Measurements from ENCODE around the gene DBH.

- no peak for TF ChIP-seq SNAI2 (CRISPR knock-in tag; IDR thresholded peaks at IDR 0.05)
- TF ChIP-seq ZC3H10 (CRISPR knock-in tag; IDR thresholded peaks at IDR 0.05), result no peak
- TF ChIP-seq ZNF8 (CRISPR knock-in tag; IDR thresholded peaks at IDR 0.05), result no peak
- TF ChIP-seq, protein P1, sequence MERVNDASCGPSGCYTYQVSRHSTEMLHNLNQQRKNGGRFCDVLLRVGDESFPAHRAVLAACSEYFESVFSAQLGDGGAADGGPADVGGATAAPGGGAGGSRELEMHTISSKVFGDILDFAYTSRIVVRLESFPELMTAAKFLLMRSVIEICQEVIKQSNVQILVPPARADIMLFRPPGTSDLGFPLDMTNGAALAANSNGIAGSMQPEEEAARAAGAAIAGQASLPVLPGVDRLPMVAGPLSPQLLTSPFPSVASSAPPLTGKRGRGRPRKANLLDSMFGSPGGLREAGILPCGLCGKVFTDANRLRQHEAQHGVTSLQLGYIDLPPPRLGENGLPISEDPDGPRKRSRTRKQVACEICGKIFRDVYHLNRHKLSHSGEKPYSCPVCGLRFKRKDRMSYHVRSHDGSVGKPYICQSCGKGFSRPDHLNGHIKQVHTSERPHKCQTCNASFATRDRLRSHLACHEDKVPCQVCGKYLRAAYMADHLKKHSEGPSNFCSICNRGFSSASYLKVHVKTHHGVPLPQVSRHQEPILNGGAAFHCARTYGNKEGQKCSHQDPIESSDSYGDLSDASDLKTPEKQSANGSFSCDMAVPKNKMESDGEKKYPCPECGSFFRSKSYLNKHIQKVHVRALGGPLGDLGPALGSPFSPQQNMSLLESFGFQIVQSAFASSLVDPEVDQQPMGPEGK (CRISPR knock-in tag; IDR thresholded peaks at IDR 0.05; ENCODE audit: borderline replicate concordance), result no peak
- no peak for TF ChIP-seq GLIS3 (CRISPR knock-in tag; IDR thresholded peaks at IDR 0.05)
- TF ChIP-seq ARNTL (CRISPR knock-in tag; IDR thresholded peaks at IDR 0.05; ENCODE audit: borderline replicate concordance, low read depth), result no peak
- TF ChIP-seq, protein P2, sequence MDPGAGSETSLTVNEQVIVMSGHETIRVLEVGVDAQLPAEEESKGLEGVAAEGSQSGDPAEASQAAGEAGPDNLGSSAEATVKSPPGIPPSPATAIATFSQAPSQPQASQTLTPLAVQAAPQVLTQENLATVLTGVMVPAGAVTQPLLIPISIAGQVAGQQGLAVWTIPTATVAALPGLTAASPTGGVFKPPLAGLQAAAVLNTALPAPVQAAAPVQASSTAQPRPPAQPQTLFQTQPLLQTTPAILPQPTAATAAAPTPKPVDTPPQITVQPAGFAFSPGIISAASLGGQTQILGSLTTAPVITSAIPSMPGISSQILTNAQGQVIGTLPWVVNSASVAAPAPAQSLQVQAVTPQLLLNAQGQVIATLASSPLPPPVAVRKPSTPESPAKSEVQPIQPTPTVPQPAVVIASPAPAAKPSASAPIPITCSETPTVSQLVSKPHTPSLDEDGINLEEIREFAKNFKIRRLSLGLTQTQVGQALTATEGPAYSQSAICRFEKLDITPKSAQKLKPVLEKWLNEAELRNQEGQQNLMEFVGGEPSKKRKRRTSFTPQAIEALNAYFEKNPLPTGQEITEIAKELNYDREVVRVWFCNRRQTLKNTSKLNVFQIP (CRISPR knock-in tag; IDR thresholded peaks at IDR 0.05; ENCODE audit: borderline replicate concordance, low read depth), result no peak
- no peak for TF ChIP-seq RARB (CRISPR knock-in tag; IDR thresholded peaks at IDR 0.05)
- no peak for TF ChIP-seq ZNF70 (CRISPR knock-in tag; IDR thresholded peaks at IDR 0.05)
- no peak for TF ChIP-seq BACH2 (CRISPR knock-in tag; IDR thresholded peaks at IDR 0.05; ENCODE audit: borderline replicate concordance)
Measured at GRCh38 chr9:133605856-133606707, 30.1 kb upstream of the DBH start.

Measured in SK-N-SH treated with all-trans-retinoic acid at 6 μM for 48 hours (cell line).